Measurements from ENCODE around the gene UQCC2.

UQCC2 gene

GRCh38 chr6:33663028-33663427, 48.5 kb downstream of the UQCC2 start:
- H3K9me2 ChIP-seq (ENCODE audit: low read depth, low read length), result no peaks in the 10 kb centered on the region
- TF ChIP-seq EZH2 (IDR thresholded peaks at IDR 0.05; ENCODE audit: borderline replicate concordance, low read length), result no peak
- no peak for TF ChIP-seq CTCF (IDR thresholded peaks at IDR 0.05; ENCODE audit: low read length)
- H3K9me3 ChIP-seq (ENCODE audit: low read length), result no peaks in the 10 kb centered on the region
- no peaks in the 10 kb centered on the region for H3K79me2 ChIP-seq (ENCODE audit: insufficient read depth, low read length)
- no peaks in the 10 kb centered on the region for H3K4me1 ChIP-seq (ENCODE audit: insufficient read depth, low read length, severe bottlenecking)
- peaks cover 73% of the 10 kb centered on the region for H3K36me3 ChIP-seq (ENCODE audit: insufficient read depth, low read length)
- no peaks in the 10 kb centered on the region for H3K27me3 ChIP-seq (ENCODE audit: insufficient read depth, low read length)
- no peaks in the 10 kb centered on the region for H4K20me1 ChIP-seq (ENCODE audit: insufficient read depth, low read length)
- H3F3A ChIP-seq (ENCODE audit: insufficient read depth, low read length), result no peaks in the 10 kb centered on the region
- no peak overlapping the region for H2AFZ ChIP-seq (ENCODE audit: low read length)
- H3K27ac ChIP-seq (ENCODE audit: low read depth, low read length, poor library complexity, severe bottlenecking), result no peak overlapping the region
- no peak overlapping the region for H3K9ac ChIP-seq (ENCODE audit: low read length)
- no peak overlapping the region for H3K4me3 ChIP-seq (ENCODE audit: low read depth, low read length, poor library complexity, severe bottlenecking)
- H3K4me2 ChIP-seq (ENCODE audit: low read length), result no peak overlapping the region

DNA sequence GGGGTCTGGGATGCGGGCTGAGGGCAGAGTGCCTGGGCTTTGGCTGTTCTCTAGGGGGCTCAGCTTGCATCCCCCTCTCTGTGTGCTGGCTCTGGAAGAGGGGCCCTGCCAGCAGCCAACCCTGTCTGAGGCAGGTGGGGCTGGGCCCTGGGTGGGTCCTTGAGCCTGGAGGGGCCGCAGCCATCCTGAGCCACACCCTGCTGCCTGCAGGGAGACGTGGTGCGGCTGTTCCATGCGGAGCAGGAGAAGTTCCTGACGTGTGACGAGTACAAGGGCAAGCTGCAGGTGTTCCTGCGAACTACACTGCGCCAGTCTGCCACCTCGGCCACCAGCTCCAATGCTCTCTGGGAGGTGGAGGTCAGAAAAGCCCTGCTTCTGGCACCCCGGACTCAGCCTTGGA, 49.2 kb downstream of the UQCC2 start:
- no peak overlapping the region for H3K4me2 ChIP-seq (ENCODE audit: low read length)
- no peaks in the 10 kb centered on the region for H3K9me3 ChIP-seq (ENCODE audit: low read length)
- H3K36me3 ChIP-seq (ENCODE audit: insufficient read depth, low read length), result peaks cover 73% of the 10 kb centered on the region
- H2AFZ ChIP-seq (ENCODE audit: low read length), result no peak overlapping the region
- no peaks in the 10 kb centered on the region for H4K20me1 ChIP-seq (ENCODE audit: insufficient read depth, low read length)
- H3K79me2 ChIP-seq (ENCODE audit: insufficient read depth, low read length), result no peaks in the 10 kb centered on the region
- no peaks in the 10 kb centered on the region for H3K27me3 ChIP-seq (ENCODE audit: insufficient read depth, low read length)
- no peaks in the 10 kb centered on the region for H3K9me2 ChIP-seq (ENCODE audit: low read depth, low read length)
- no peaks in the 10 kb centered on the region for H3K4me1 ChIP-seq (ENCODE audit: insufficient read depth, low read length, severe bottlenecking)
- no peaks in the 10 kb centered on the region for H3F3A ChIP-seq (ENCODE audit: insufficient read depth, low read length)
- no peak overlapping the region for H3K9ac ChIP-seq (ENCODE audit: low read length)
- H3K27ac ChIP-seq (ENCODE audit: low read depth, low read length, poor library complexity, severe bottlenecking), result no peak overlapping the region
- TF ChIP-seq EZH2 (IDR thresholded peaks at IDR 0.05; ENCODE audit: borderline replicate concordance, low read length) (no peak), CTCF (IDR thresholded peaks at IDR 0.05; ENCODE audit: low read length) (no peak)
- no peak overlapping the region for H3K4me3 ChIP-seq (ENCODE audit: low read depth, low read length, poor library complexity, severe bottlenecking)

DNA sequence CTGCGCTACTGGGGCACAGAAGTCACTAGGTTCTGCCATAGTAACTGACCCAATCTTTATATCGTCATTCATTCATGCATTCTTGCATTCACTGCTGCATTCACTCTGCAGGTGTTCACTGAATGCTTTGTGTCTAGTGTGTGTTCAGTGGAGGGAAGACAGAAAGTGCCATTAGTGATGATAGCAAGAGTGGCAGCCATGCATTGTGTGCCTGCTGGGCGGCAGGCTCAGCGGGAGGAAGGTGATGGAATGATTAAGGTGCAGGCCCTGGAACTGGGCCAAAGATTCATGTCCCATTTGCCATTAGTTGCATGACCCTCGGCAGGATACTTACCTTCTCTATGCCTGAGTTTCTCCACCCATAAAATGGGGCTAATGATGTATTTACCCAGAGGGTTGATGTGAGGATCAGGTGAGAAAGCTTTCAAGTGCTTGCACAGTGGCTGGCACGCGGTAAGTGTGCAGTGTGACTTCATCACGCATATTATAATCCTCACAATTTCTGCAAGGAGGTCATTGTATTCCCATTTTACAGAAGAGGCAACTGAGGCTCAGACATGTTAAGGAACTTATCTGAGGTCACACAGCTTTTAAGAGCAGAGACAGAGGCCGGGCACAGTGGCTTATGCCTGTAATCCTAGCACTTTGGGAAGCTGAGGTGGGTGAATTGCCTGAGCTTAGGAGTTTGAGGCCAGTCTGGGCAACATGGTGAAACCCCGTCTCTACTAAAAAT, 50.2 kb downstream of the UQCC2 start:
- TF ChIP-seq CTCF (IDR thresholded peaks at IDR 0.05; ENCODE audit: low read length) (no peak), EZH2 (IDR thresholded peaks at IDR 0.05; ENCODE audit: borderline replicate concordance, low read length) (no peak)
- no peaks in the 10 kb centered on the region for H3K9me2 ChIP-seq (ENCODE audit: low read depth, low read length)
- no peak overlapping the region for H2AFZ ChIP-seq (ENCODE audit: low read length)
- H3K79me2 ChIP-seq (ENCODE audit: insufficient read depth, low read length), result no peaks in the 10 kb centered on the region
- H3K4me2 ChIP-seq (ENCODE audit: low read length), result no peak overlapping the region
- H3F3A ChIP-seq (ENCODE audit: insufficient read depth, low read length), result no peaks in the 10 kb centered on the region
- H3K9ac ChIP-seq (ENCODE audit: low read length), result no peak overlapping the region
- peaks cover 67% of the 10 kb centered on the region for H3K36me3 ChIP-seq (ENCODE audit: insufficient read depth, low read length)
- H3K4me1 ChIP-seq (ENCODE audit: insufficient read depth, low read length, severe bottlenecking), result no peaks in the 10 kb centered on the region
- H3K4me3 ChIP-seq (ENCODE audit: low read depth, low read length, poor library complexity, severe bottlenecking), result no peak overlapping the region
- H3K27ac ChIP-seq (ENCODE audit: low read depth, low read length, poor library complexity, severe bottlenecking), result no peak overlapping the region
- no peaks in the 10 kb centered on the region for H4K20me1 ChIP-seq (ENCODE audit: insufficient read depth, low read length)
- no peaks in the 10 kb centered on the region for H3K9me3 ChIP-seq (ENCODE audit: low read length)
- H3K27me3 ChIP-seq (ENCODE audit: insufficient read depth, low read length), result no peaks in the 10 kb centered on the region
